ENCODE results near the gene LRRC71. TPM values are rescaled to one million over a fixed set of nuclear protein-coding genes. Genes with fewer than 3 reads are reported as not detected.

The LRRC71 gene
- total RNA-seq, 1 experiment from 2014 or later: not detected

DNA sequence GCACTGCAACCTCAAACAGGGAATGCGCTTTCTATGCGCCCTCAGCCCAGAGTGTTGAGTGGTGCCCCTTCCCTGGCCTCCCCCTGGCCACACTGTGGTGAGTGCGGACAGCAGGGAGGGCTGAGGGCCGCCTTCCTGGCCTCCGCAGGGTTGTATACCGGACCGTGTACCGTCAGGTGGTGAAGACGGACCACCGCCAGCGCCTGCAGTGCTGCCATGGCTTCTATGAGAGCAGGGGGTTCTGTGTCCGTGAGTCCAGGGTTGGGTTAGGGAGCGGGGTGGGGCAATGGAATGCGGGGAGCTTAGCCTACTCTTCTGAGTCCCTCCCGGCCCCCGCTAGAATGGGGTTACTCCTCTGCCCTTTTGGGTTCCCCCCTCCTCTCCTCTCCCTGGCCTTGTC lies 15.3 kb upstream of the LRRC71 start:
- Histone ChIP-seq H3K4me1 (replicated peaks) (peaks cover 12% of the 10 kb centered on the region), H3K36me3 (no peaks in the 10 kb centered on the region)

DNA sequence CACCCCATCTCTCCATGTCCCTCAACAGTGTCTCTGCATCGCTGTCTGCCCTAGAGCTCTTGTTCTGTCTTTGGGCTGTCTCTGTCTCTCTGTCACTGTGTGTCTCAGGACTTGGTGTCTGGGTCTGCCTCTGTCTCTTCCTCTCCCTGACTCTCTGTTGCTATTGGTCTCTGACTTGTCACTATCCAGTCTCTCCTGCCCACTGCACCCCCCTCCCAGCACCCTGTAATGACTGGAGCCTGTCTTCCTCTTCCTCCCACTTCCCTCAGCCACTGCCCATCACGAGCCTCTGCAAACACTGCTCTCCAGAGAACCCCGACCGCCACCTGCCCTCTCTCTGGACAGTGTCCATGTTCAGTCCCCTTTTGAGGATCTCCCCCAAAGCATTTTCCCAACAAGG lies 14.8 kb upstream of the LRRC71 start:
- no peak for DNase-seq (ENCODE audit: low read depth in 1 of 2, low spot score in 2 of 2)
- H3K27me3 ChIP-seq (replicated peaks): no peaks in the 10 kb centered on the region
- H3K27ac ChIP-seq: no peak overlapping the region
- H3K4me1 ChIP-seq (replicated peaks): peaks cover 12% of the 10 kb centered on the region
- no peaks in the 10 kb centered on the region for H3K36me3 ChIP-seq
- H3K4me3 ChIP-seq: no peak overlapping the region
- H3K9me3 ChIP-seq (replicated peaks): no peaks in the 10 kb centered on the region

More for the DNA sequence above, 15.3 kb upstream of the LRRC71 start:
- Histone ChIP-seq H3K27ac (no peak overlapping the region), H3K4me3 (no peak overlapping the region), H3K9me3 (replicated peaks) (no peaks in the 10 kb centered on the region), H3K27me3 (replicated peaks) (no peaks in the 10 kb centered on the region)
- DNase-seq (ENCODE audit: low read depth in 1 of 2, low spot score in 2 of 2): no peak

DNA sequence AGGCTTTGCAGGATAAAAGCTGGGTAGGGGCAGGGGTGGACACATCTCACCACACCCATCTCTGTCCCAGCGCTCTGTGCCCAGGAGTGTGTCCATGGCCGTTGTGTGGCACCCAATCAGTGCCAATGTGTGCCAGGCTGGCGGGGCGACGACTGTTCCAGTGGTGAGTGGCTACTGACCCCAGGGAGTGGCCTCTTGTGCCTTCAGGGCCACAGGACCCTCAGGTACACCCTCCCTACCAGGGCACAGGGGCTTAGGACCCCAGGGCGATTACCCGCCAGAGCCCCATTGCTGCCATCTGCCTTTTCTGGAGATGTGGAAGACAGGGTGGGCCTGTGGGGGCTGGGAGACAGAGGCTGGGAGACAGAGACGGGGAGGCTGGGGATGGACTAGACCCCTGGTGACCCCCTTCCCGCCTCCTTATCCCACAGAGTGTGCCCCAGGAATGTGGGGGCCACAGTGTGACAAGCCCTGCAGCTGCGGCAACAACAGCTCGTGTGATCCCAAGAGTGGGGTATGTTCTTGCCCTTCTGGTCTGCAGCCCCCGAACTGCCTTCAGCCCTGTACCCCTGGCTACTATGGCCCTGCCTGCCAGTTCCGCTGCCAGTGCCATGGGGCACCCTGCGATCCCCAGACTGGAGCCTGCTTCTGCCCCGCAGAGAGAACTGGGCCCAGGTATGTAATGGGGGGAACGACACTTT lies 14.1 kb upstream of the LRRC71 start:
- Histone ChIP-seq H3K36me3 (no peaks in the 10 kb centered on the region), H3K27me3 (replicated peaks) (no peaks in the 10 kb centered on the region), H3K4me3 (no peak overlapping the region), H3K27ac (no peak overlapping the region), H3K4me1 (replicated peaks) (peaks cover 12% of the 10 kb centered on the region), H3K9me3 (replicated peaks) (no peaks in the 10 kb centered on the region)
- DNase-seq (ENCODE audit: low read depth in 1 of 2, low spot score in 2 of 2): no peak

DNA sequence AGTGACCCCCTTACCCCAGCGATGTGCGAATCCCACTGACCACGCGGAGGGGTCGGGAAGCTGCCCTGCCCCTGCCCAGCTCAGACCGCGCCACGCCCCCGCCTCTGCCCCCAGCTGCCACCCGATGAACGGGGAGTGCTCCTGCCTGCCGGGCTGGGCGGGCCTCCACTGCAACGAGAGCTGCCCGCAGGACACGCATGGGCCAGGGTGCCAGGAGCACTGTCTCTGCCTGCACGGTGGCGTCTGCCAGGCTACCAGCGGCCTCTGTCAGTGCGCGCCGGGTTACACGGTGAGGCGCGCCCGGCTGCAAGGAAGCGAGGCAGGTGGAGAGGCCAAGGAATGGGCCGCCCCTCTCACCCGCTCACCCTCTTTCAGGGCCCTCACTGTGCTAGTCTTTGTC lies 11.9 kb upstream of the LRRC71 start:
- no peaks in the 10 kb centered on the region for H3K36me3 ChIP-seq
- H3K4me3 ChIP-seq: no peak overlapping the region
- peaks cover 12% of the 10 kb centered on the region for H3K4me1 ChIP-seq (replicated peaks)
- no peaks in the 10 kb centered on the region for H3K9me3 ChIP-seq (replicated peaks)
- no peak for DNase-seq (ENCODE audit: low read depth in 1 of 2, low spot score in 2 of 2)
- no peaks in the 10 kb centered on the region for H3K27me3 ChIP-seq (replicated peaks)
- no peak overlapping the region for H3K27ac ChIP-seq

DNA sequence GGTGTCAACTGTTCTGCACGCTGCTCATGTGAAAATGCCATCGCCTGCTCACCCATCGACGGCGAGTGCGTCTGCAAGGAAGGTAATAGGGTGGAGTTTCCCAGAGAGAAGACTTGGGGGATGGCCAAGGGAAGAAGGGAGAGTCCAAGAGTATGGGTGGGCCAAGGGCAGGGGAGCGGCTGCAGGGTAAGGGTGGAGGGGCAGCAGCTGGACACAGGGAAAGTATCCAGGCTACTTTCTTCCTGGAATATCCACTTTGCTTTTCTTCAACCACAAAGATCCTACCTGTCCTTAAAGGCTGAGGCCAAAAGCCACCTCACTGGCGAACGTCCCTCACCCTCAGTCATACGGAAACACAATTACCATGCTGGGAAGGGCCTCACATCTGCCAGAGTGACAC lies 11.5 kb upstream of the LRRC71 start:
- no peaks in the 10 kb centered on the region for H3K36me3 ChIP-seq
- no peak overlapping the region for H3K4me3 ChIP-seq
- peaks cover 12% of the 10 kb centered on the region for H3K4me1 ChIP-seq (replicated peaks)
- no peaks in the 10 kb centered on the region for H3K27me3 ChIP-seq (replicated peaks)
- H3K27ac ChIP-seq: no peak overlapping the region
- no peak for DNase-seq (ENCODE audit: low read depth in 1 of 2, low spot score in 2 of 2)
- H3K9me3 ChIP-seq (replicated peaks): no peaks in the 10 kb centered on the region

DNA sequence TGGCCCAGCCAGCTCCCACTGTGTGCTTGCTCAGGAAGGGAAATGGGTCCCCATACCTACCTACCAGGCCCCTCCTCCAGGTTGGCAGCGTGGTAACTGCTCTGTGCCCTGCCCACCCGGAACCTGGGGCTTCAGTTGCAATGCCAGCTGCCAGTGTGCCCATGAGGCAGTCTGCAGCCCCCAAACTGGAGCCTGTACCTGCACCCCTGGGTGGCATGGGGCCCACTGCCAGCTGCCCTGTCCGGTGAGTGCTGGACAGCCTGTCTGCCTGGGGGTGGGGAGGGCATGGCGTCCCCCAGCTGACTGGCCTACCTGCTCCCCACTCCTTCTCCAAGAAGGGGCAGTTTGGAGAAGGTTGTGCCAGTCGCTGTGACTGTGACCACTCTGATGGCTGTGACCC lies 10.8 kb upstream of the LRRC71 start:
- no peaks in the 10 kb centered on the region for H3K9me3 ChIP-seq (replicated peaks)
- DNase-seq (ENCODE audit: low read depth in 1 of 2, low spot score in 2 of 2): no peak

DNA sequence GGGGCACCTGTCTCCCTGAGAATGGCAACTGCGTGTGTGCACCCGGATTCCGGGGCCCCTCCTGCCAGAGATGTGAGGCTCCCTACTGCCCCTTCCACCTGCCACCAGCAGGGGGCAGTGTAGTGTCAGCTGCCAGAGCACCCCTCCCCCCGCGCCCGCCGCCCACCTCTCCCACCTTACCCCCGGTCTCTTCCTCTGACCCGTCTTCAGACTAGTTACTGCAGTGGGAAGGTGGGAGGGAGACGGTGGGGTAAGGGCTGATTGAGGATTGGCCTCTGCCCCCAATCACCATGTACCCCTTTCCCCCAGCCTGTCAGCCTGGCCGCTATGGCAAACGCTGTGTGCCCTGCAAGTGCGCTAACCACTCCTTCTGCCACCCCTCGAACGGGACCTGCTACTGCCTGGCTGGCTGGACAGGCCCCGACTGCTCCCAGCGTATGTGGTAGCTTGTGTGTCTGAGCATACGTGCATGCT lies 10.1 kb upstream of the LRRC71 start:
- H3K4me3 ChIP-seq: no peak overlapping the region
- peaks cover 21% of the 10 kb centered on the region for H3K4me1 ChIP-seq (replicated peaks)
- no peaks in the 10 kb centered on the region for H3K36me3 ChIP-seq
- H3K27me3 ChIP-seq (replicated peaks): no peaks in the 10 kb centered on the region
- H3K27ac ChIP-seq: no peak overlapping the region
- no peaks in the 10 kb centered on the region for H3K9me3 ChIP-seq (replicated peaks)
- DNase-seq (ENCODE audit: low read depth in 1 of 2, low spot score in 2 of 2): no peak

More for the DNA sequence above, 10.8 kb upstream of the LRRC71 start:
- Histone ChIP-seq H3K27ac (no peak overlapping the region), H3K4me1 (replicated peaks) (peaks cover 18% of the 10 kb centered on the region), H3K4me3 (no peak overlapping the region), H3K27me3 (replicated peaks) (no peaks in the 10 kb centered on the region), H3K36me3 (no peaks in the 10 kb centered on the region)

DNA sequence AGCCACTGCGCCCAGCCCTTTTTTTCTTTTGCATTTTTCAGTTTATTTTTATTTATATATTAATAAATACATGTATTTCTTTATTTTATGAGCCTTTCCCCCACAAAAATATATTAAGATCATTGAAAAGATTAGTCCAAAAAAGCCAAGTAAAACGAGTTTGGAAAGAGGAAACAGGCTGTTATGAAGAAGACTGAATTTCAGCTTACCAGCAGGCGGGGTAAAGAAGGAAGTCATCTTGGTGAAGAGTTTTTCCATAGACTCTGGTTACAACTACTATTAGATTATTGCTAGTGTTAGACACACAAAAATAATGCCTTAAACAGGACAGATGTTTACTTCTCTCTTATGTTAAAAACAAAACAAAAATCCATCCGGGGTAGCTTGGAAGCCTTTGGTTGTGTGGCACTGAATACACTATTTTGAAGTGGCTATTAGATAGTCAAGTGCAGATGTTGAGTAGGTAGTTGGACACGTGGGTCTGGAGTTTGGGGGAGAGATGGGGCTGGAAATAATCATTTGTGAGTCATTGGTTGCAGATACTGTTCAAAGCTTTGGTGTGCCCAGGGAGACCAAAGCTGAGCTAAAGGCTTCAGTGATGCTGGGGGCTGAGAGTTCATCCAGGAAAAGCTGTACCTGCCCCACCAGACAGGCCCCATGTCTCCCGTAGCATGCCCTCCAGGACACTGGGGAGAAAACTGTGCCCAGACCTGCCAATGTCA lies 8.7 kb upstream of the LRRC71 start:
- peaks cover 20% of the 10 kb centered on the region for H3K4me1 ChIP-seq (replicated peaks)
- no peaks in the 10 kb centered on the region for H3K27me3 ChIP-seq (replicated peaks)
- H3K27ac ChIP-seq: no peak overlapping the region
- no peak for DNase-seq (ENCODE audit: low read depth in 1 of 2, low spot score in 2 of 2)
- H3K4me3 ChIP-seq: no peak overlapping the region
- H3K9me3 ChIP-seq (replicated peaks): no peaks in the 10 kb centered on the region
- H3K36me3 ChIP-seq: no peaks in the 10 kb centered on the region

DNA sequence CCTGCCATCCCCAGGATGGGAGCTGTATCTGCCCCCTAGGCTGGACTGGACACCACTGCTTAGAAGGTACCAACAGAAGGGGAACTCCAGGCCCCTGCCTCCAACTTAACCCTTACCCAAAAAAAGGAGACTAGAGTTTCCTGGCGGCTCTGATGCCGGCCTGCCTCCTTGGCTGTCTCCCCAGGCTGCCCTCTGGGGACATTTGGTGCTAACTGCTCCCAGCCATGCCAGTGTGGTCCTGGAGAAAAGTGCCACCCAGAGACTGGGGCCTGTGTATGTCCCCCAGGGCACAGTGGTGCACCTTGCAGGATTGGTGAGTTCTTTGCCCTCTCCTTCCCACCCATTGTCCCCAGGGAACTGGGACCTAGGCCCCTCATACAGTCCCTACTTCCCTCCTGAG lies 8.1 kb upstream of the LRRC71 start:
- Histone ChIP-seq H3K9me3 (replicated peaks) (no peaks in the 10 kb centered on the region), H3K27me3 (replicated peaks) (no peaks in the 10 kb centered on the region), H3K4me3 (no peak overlapping the region), H3K4me1 (replicated peaks) (peaks cover 14% of the 10 kb centered on the region), H3K36me3 (no peaks in the 10 kb centered on the region), H3K27ac (no peak overlapping the region)
- DNase-seq (ENCODE audit: low read depth in 1 of 2, low spot score in 2 of 2): no peak

DNA sequence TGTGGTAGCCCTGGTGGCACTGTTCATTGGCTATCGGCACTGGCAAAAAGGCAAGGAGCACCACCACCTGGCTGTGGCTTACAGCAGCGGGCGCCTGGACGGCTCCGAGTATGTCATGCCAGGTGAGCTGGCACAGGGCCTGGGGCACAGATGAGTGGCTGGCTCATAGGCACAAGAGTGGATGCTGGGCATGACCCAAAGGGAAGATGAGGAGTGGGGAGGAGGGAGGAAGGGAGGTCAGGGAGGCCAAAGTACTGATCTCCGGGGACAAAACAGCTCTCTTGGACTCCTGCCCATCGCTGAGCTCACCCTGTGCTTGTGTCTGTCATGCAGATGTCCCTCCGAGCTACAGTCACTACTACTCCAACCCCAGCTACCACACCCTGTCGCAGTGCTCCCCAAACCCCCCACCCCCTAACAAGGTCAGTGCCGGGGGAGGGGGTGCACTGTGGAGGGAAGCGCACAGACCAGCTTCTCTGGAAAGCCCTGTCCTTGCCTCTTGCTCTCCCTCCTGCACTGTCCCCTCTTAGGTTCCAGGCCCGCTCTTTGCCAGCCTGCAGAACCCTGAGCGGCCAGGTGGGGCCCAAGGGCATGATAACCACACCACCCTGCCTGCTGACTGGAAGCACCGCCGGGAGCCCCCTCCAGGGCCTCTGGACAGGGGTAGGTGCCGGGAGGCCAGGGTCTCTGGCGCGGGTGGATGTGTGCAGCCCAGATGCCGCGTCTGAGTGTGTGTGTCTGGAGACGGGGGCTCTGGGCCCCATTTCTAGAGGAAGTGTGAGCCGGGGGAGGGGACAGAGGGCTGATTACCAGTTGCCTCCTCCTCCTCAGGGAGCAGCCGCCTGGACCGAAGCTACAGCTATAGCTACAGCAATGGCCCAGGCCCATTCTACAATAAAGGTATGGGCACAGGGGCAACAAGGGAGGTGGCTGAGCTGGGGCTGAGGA lies 7.3 kb upstream of the LRRC71 start:
- no peak for DNase-seq (ENCODE audit: low read depth in 1 of 2, low spot score in 2 of 2)
- H3K36me3 ChIP-seq: no peaks in the 10 kb centered on the region
- H3K27me3 ChIP-seq (replicated peaks): no peaks in the 10 kb centered on the region
- no peaks in the 10 kb centered on the region for H3K9me3 ChIP-seq (replicated peaks)
- H3K4me3 ChIP-seq: no peak overlapping the region
- peaks cover 9% of the 10 kb centered on the region for H3K4me1 ChIP-seq (replicated peaks)
- H3K27ac ChIP-seq: no peak overlapping the region

DNA sequence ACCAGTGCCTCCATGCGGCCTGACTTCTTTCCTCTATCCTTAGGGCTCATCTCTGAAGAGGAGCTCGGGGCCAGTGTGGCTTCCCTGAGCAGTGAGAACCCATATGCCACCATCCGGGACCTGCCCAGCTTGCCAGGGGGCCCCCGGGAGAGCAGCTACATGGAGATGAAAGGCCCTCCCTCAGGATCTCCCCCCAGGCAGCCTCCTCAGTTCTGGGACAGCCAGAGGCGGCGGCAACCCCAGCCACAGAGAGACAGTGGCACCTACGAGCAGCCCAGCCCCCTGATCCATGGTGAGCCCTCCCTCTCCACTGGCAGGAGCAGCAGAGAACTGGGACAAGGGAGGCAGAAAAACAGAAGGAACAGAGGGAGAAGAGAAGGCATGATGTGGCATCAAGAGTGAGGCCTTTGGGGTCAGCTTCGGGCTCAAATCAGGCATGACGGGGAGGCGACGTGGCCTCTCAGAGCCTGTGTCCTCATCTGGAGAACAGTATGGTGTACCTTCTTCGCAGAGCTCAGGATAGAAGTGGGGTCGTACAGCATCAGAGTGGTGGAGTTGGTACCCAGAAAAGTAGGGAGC lies 6.5 kb upstream of the LRRC71 start:
- Histone ChIP-seq H3K36me3 (no peaks in the 10 kb centered on the region), H3K4me1 (replicated peaks) (peaks cover 9% of the 10 kb centered on the region), H3K4me3 (no peak overlapping the region), H3K27me3 (replicated peaks) (no peaks in the 10 kb centered on the region), H3K27ac (no peak overlapping the region), H3K9me3 (replicated peaks) (no peaks in the 10 kb centered on the region)
- DNase-seq (ENCODE audit: low read depth in 1 of 2, low spot score in 2 of 2): no peak

DNA sequence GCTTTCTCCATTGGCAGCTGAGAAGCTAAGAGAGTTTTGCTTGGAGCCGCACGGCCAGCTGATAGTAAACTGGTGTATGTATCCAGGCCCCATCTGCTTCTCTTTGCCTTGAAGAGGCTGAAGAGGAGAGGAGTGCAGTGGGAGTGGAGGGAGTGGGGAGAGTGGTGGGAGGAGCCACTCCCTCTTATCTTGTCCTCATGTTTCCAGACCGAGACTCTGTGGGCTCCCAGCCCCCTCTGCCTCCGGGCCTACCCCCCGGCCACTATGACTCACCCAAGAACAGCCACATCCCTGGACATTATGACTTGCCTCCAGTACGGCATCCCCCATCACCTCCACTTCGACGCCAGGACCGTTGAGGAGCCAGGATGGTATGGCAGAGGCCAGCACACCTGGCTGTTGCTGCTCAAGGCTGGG lies 6.0 kb upstream of the LRRC71 start:
- Histone ChIP-seq H3K4me1 (replicated peaks) (peaks cover 9% of the 10 kb centered on the region), H3K27me3 (replicated peaks) (no peaks in the 10 kb centered on the region), H3K27ac (no peak overlapping the region), H3K36me3 (no peaks in the 10 kb centered on the region), H3K4me3 (no peak overlapping the region), H3K9me3 (replicated peaks) (no peaks in the 10 kb centered on the region)
- DNase-seq (ENCODE audit: low read depth in 1 of 2, low spot score in 2 of 2): no peak

DNA sequence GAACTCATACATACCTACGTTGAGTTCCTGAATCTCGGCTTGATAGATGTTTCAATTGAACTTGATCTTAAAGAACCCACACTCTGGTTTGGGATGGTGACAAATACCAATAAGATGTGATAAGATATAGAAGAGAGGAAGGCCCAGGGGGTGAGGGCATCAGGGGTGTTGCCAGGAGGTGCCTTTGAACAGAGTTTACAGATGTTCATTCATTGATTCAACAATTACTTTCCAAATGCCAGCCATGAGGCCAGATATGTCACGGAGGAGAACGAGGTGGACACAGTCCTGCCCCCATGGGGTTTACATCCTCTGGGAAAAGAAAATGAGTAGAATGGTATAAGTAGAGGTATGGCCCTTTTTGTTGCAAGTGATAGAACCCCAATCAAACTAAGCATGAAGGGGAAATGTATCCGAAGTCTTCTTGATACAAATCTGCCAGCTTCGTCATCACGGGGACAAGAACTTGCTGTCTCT lies 659 bp downstream of the LRRC71 start:
- H3K27ac ChIP-seq: no peak overlapping the region
- H3K4me1 ChIP-seq (replicated peaks): peaks cover 17% of the 10 kb centered on the region
- 0 out of 2 replicates have a peak, but pooled peaks cover 5% of the 10 kb centered on the region for H3K9me3 ChIP-seq (replicated peaks)
- peaks cover 41% of the 10 kb centered on the region for H3K27me3 ChIP-seq (replicated peaks)
- DNase-seq (ENCODE audit: low read depth in 1 of 2, low spot score in 2 of 2): no peak
- H3K36me3 ChIP-seq: no peaks in the 10 kb centered on the region
- H3K4me3 ChIP-seq: no peak overlapping the region
